ENCODE measurements around the gene TMEM63A.
"Not testable (repeated sequence)": the region's sequence is repeated elsewhere in the genome, so short reads cannot be mapped to it uniquely, and the experiment has no call there.

TMEM63A gene

DNA sequence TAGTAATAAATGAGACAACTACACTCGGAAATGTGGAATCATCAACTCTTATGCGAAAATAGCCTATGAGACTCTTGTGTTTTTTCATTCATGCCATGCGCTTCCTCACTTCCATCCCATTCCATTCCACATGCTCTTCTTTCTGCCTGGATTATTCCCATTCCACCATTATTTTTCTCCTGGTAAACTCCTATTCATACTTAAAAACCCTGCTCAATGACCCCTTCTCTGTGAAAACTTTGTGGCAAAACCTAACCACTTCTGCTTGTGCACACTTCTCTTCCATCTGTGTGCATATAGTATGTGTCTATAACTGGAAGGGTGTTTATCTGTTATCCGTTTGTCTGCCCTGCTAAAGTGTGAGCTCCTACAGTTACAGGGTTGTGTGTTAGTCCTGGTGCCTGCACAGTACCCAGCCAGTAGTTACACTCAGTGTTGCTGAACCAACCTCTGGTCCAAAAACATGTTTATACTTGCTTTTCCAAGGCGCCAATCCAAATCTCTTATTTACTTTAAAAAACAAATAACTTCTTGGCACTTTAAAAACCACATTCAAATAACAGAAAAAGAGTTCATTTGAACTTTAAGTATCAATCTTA, 61.6 kb downstream of the TMEM63A start:
- no peak for DNase-seq (ENCODE audit: low read depth in 2 of 2)

DNA sequence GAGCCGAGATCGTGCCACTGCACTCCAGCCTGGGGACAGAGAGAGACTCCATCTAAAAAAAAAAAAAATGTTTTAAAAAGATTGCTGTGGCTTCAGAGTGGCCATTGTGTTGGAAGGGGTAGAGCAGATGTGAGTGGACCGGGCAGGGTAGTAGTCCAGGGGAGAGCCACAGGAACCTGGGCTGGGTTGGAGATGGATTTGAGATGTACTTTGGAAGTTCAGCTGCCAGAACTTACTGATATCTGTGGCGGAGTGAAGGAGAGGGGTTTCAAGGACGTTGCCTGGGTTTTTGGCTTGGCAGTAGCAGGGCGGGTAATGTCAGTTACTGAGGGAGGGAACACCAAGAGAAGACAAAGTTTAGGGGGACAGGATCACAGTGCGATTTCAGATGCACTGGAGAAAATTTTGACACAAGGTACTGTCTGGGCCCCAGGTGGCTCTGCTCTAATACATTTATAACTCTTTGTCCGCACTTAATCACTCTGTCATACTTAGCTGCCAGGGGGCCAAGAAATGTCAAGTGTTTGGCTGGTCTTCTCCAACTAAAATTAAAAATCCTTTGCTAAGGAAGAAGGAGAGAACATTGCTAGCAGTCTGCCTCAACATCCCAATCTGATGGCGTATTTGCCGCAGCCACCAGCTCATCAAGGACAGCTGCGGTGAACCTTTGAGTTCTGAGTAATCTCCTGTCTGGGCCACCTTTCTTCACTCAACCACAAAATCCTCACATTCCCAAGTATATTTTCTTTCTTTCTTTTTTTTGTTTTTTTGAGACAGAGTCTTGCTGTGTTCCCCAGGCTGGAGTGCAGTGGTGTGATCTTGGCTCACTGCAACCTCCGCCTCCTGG, 62.6 kb downstream of the TMEM63A start:
- no peak for DNase-seq (ENCODE audit: low read depth in 2 of 2)

DNA sequence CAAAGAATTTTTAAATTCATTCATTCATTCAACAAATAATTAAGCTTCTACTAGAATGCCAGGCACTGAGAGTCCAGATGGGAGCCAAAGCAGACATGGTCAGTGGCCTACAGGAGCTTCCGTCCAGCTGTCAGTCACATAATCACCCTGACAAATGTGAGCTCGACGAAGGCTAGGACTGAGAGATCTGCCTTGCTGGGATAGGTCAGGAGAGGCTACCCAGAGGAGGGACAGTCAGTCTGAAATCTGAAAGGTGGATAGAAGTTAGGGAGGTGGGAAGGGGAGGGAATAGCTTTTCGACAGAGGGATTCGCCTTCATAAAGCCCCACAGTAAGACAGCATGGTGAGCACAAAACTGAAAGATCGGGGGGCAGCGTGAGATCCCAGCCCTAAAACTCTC, 64.0 kb downstream of the TMEM63A start:
- no peak for DNase-seq (ENCODE audit: low read depth in 2 of 2)

DNA sequence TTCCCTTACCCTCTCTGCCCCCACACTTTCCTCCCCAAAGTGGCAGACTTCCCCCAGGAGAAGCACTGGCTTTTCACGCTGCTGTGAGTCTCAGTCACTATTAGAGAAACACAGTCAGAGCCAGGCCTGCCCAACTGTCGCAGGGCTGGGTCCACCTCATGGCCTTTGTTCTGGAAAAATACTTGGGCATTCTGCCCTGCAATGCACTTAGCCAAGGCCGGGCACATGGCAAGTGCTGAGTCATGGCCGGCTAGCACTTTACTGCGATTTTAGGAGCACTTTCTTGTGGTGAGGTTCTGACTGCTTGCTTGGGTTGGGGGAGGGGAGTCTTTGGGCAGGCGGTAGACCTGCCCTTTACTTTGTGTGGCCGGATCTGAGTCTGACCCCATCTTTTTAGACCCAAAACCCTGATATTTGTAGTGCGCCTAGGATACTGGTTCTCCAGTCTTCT, 64.5 kb downstream of the TMEM63A start:
- DNase-seq (ENCODE audit: low read depth in 2 of 2) = no peak

DNA sequence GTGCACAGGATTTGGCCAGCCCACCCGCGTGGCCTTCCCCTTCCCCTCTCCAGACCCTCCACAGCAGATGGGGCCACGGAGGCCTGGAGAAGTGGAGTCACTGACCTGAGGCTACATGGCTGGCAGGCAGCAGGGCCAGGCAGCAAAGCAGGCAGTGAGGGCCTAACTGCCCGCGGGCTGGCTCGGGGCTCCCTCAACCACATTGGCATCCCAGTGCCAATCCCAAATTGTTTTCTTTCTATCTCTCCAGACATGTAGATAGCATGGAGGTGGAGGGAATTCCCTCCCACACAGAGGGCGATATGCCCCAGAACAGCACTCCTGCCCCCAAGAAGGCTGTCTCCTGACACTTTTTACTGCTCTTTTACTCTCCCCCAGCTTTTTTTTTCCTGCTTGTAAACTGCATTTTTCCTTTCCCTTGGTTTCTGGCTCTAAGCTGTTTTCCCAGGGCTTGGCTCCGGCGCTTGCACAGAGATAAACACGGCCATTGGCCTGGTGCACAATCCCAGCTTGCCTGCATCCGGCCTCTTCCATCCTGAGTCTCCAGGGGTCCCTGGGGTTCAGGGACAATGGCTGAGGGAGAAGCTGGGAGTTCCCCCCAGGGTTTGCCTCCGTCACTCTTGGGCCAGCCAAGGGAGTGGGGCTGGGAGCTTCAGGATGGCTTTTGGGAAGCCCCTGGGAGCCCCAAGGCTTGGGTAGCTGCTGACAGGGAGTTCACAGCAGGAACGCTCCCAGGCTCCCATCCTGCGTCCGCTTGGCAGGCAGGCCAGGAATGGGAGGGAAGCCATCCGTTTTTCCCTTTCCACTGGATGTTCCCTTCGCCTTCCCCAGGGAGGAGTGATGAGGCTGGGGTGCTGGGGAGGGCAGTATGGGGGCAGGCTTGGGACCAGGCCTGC, 65.3 kb downstream of the TMEM63A start:
- no peak for DNase-seq (ENCODE audit: low read depth in 2 of 2)

DNA sequence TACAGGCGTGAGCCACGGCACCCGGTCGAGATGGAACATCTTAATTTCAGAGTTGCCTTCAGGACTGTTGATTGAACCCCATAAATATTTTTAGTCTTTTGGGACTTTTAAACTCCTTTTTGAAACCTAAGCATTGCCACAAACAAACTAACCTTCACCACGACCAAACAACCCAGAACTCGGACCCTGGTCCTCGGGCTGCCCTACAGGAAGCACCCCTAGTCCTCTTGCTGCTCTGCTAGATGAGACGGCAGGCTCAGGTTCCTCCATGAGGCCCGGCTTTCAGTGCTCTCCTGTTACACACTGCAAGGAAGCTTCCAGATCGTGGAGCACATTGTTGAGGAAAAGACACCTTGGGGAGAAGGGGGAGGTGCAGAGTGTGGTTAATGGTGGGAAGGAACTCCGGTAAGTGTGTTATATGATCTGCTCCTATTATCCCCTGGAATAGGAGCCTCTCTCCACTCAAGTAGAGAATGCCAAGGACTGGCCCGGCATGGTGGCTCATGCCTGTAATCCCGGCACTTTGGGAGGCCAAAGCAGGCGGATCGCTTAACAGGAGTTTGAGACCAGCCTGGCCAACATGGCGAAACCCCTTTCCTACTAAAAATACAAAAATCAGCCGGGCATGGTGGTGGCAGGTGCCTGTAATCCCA, 66.5 kb downstream of the TMEM63A start:
- no peak for DNase-seq (ENCODE audit: low read depth in 2 of 2)

DNA sequence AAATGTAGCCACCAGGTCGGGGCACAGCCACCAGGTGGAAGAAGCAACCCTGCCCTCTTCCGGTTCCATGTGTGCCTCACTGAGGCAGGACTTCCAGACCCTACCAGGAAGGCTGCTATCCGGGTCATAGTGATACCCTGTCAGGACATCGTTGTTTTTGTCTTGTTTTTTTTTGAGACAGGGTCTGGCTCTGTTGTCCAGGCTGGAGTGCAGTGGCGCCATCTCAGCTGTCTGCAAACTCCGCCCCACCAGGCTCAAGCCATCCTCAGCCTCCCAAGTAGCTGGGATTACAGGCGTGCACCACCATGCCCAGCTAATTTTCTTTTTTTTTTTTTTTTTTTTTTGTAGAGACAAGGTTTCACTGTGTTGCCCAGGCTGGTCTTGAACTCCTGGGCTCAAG, 67.1 kb downstream of the TMEM63A start:
- not testable (repeated sequence) for DNase-seq (ENCODE audit: low read depth in 2 of 2)

DNA sequence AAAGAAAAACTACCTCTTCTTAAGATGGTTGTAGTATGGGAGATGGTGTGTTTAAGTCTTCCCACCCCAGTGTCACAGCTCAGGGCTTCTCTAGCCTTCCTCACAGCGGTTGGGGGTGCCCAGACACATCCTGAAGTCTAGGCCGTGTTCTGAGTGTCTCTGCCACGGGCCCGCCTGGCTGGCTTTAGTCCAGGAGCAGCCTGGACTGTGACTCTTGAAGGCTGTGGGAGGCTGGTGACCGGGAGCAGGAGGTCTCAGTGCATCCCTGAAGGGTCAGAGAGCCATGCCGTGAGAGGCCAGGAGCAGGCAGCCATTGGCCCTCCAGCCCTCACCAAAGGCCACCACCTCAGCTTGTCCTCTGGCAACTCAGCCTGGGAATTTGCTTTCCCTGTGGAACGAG, 67.8 kb downstream of the TMEM63A start:
- no peak for DNase-seq (ENCODE audit: low read depth in 2 of 2)

DNA sequence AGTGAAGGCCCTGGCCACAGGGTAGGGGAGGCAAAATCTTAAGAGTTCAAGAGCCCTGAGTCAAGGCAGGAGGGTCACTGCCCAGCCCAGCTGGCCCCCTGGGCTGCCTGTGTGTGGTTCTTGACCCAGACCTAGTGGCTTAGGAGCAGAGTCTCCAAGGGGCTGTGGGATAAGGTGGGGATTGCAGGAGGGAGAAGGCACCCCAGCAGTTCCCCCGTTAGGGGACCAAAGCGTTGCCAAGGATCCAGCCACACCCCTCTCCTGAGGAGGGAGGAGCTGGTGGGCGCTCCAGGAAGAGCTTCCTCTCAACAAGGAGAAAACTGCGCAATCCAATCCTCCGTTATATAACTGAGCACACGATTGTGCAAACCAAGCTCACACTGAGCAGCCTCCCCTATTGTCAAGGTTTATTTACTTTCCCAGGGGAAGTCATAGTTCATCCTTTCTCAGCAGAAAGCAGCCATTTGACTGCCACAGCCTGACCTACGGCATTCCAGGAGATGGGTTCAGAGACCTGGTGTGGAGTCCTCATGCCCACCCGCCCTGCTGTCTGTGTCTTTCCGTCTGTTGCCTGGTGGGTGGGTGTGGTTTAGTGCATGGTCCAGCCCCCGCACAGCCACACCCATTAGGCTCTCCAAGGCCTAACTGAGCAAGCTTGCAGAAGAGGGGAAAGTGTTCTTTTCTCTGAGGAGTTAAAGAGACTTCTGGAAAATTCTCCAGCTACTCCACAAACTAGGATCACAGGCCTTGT, 68.8 kb downstream of the TMEM63A start:
- DNase-seq (ENCODE audit: low read depth in 2 of 2) = no peak

DNA sequence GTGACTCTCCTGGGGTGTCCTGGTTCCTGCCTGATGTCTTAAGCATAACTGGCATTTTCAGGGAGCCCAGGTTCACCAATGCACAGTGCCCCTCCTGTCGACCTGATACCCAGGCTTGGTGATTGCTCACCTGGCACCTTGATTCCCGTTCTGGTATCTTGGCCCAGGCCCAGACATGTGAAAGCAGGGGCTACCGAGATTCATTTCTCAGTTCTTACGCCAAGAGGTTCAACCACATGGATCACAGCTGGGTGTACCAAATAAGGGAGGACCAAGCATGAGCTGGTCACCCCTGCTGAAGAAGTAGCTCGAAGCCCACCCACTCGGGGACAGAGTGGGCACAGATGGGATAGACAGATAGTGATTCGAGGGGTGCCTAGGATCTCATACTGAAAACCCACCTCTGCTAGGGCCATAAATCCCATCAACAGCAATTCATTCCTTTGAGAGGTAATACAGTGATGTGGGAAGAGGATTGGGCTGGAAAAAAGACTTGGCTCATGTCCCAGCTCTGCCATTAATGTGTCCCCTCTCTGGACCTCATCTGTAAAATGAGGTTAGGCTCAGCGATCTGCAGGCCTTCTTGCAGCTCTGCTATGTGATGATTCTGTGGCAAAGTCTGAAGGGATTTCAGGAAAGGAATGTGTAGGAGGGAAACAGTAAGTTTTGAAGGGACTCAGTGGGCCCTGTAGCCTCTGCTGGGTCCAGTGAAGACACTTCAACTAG, 69.5 kb downstream of the TMEM63A start:
- DNase-seq (ENCODE audit: low read depth in 2 of 2) = no peak

DNA sequence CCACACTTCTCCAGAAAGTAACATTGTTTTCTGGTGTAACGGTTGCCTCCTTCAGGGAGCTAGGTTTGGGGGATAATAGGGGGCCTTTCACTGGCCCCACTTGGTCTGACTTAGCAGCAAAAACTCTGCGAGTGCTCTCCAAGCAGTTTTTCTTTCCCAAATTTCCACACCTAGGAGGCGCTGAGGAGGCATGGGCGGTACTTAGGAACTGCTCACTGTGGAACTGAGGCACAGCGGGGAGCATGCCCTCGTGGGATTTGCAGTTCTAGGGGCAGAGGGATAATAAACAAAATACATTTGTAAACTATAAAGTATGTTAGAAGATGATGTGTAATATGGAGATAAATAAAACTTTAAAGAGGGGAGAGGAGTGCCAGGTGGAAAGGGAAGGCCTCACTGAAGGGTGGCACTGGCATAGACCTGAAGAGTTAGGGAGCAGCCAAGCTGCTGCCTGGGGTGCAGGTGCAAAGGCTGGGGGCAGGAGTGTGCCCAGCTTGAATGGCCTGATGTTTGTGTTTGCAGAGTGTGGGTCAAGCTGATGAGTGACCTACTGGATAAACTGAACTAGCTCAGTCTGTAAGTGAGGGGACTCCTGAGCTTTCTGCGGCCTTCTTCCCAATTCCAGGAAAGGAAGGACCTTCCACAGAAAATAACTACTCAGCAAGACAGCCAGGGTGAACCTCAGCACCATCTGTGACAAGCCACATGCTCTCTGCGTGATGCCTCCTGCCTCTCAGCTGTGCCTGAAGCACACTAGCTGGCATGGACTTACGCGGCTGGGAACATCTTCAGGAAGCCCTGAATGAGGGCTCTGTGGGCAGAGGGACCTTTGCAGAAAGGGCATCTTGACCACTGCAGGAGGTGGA, 70.3 kb downstream of the TMEM63A start:
- no peak for DNase-seq (ENCODE audit: low read depth in 2 of 2)

DNA sequence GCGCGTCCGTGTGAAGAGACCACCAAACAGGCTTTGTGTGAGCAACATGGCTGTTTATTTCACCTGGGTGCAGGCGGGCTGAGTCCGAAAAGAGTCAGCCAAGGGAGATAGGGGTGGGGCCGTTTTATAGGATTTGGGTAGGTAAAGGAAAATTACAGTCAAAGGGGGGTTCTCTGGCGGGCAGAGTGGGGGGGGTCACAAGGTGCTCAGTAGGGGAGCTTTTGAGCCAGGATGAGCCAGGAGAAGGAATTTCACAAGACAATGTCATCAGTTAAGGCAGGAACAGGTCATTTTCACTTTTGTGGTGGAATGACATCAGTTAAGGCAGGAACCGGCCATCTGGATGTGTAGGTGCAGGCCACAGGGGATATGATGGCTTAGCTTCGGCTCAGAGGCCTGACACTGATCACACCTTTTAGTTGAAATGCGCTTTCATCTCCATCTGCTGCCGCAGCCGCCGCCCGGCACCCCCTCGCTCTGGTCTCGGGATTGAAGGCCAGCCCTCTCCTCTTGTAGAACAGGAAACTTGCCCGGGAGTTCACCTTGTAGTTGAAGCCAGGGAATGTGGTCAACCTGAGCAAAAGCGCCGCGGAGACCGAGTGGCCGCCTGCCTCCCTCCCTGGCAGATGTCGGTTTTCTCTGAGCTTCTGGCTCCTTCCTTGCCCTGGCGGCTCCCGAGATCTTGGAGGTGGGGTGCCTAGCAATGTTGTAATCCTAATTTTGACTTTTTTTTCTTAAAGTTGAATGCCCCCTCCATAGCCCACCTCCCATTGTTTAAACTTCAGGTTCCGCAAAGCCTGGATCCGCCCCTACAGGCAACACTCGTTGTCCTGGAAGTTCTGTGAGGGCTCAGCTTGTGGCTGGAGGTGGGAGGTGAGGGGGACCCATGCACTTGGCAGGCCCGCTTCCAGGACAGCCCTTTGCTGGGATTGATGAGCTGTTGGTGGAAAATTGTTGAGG, 71.3 kb downstream of the TMEM63A start:
- DNase-seq (ENCODE audit: low read depth in 2 of 2) = not testable (repeated sequence)

DNA sequence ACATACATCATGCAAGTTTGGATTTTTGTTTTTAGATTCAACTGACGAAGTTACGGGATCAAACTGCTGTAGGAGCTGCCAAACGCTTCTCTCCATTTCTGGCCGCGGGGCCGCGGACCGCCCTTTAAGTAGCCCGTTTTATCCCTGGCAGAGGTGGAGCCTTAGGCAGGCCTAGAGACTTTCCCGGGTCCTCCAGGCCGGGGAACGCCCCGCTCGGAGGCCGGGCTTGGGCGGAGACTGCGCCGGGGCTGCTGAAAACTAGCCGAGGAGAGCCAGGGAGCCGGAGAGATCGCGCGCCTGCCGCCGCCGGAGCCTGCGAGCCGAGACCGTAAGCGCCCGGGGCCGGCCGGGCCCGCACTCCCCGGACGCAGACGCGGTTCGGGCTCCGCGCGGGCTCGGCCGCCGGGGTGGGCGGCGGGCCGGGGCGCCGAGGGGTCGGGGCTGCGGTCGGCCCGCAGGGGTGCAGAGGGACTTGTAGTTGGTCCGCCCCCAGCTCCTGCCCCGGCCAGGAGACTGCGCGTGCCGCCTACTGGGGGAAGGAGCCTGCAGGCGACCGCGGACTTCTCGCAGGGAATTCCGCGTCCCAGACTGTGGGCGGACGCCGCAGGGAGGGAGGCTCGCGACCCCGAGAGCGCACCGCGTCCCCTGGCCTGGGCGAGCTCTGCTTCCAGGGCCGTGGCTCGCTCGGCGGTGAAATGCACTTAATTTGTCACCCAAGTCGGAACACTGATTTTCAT, 72.2 kb downstream of the TMEM63A start, which contains the start of gene EPHX1:
Gene EPHX1 (plus strand): TSS at position 283 of the 737 bp plus-strand sequence. CDS start 18,606 bp downstream, outside the sequence.
- peak; percentile 49 to 66 for DNase-seq (ENCODE audit: low read depth in 2 of 2)

DNA sequence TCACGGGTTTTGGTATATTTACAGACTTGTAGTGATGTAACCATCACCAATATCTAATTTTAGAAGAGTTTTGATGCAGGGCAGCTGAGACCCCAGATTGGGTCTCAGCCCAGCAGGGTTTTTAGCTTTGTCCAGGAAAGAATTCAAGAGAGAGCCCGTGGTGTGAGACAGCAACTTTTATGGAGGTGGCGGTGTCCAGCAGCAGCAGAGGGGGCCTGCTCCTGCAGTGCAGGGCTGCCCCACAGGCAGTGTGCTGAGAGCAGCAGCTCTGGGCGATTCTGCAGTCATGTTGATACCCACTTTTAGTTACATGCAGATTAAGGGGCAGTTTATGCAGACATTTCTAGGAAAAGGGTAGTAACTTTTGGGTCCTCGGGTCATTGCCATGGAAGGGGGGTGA, 74.0 kb downstream of the TMEM63A start:
- no peak for DNase-seq (ENCODE audit: low read depth in 2 of 2)

DNA sequence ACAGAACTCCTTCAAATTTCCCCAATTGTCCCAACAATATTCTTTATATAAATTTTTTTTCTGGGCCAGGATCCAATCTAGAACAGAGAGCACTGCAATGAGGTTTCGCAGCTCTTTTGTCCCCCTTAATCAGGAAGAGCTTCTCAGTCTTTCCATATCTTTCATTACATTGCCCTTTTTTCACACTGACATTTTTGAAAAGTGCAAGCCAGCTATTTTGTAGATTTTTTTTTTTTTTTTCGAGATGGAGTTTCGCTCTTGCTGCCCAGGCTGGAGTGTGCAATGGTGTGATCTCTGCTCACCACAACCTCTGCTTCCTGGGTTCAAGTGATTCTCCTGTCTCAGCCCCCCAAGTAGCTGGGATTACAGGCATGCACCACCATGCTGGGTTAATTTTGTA, 75.4 kb downstream of the TMEM63A start:
- DNase-seq (ENCODE audit: low read depth in 2 of 2) = not testable (repeated sequence)

DNA sequence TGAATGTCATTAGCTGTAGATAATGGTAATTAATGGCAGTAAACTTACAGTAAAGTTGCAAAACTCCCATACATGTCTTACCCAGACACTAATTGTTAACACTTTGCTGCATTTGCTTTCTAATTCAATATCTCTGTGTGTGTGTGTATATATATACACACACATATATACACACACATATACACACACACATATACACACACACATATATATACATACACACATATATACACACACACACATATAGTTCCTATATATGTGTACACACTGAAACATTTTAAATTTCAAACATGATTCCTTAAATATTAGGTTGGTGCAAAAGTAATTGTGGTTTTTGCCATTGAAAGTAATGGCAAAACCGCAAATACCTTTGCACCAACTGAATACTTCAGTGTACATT, 75.9 kb downstream of the TMEM63A start:
- no peak for DNase-seq (ENCODE audit: low read depth in 2 of 2)

DNA sequence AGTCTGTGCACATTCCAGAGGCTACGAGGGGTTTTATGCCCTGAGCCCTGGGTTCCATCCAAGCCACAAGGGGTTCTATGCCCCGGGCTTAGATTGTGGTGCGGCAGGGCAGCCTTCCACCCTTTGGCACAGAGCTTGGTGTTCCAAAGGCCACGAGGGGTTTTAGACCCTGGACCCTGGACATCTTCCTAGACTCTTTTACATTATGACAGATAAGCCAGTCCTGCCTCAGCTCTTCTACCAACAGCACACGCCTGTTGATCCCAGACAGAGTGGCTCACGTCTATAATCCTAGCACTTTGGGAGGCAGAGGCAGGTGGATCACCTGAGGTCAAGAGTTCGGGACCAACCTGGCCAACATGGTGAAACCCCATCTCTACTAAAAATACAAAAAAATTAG, 81.0 kb downstream of the TMEM63A start:
- DNase-seq (ENCODE audit: low read depth in 2 of 2) = not testable (repeated sequence)

Measured in stimulated activated CD4-positive, alpha-beta T cell treated with anti-CD3 and anti-CD28 coated beads, Interleukin-15, amount 100 ng/mL, for 48 hours (primary cell).